HFF-Myc (cell line): ENCODE results near the gene DPH3.

ENCODE experiments used
- DNase-seq: peaks from one replicate; pipeline ENCODE4 v3.0.0-alpha.2; 2011; ENCODE audit warnings: low read depth; ENCODE audit errors: extremely low read depth
- H3K4me3 ChIP-seq: replicated peaks from 2 replicates; pipeline ENCODE4 v1.5.1; 2011; ENCODE audit warnings: low read depth, mild to moderate bottlenecking, control low read depth, low read length
- CTCF ChIP-seq: IDR thresholded peaks from 2 replicates; pipeline ENCODE4 v1.5.1; 2012; ENCODE audit warnings: mild to moderate bottlenecking, low read depth, low read length, control low read depth; ENCODE audit errors: missing control alignments

DPH3 gene

GRCh38 chr3:16300881-16301359 lies 36.2 kb upstream of the DPH3 start:
- TF ChIP-seq CTCF = no peak
- H3K4me3 ChIP-seq = no peak overlapping the region
- DNase-seq = no peak

- DNase-seq = no peak
- H3K4me3 ChIP-seq = no peak overlapping the region
- no peak for TF ChIP-seq CTCF
These were observed 35.6 kb upstream of the DPH3 start for GRCh38 chr3:16300307-16300706.

- DNase-seq = no peak
- no peak for TF ChIP-seq CTCF
- no peak overlapping the region for H3K4me3 ChIP-seq
These were observed 35.0 kb upstream of the DPH3 start for GRCh38 chr3:16299746-16300145.

- H3K4me3 ChIP-seq = no peak overlapping the region
- no peak for DNase-seq
- TF ChIP-seq CTCF = no peak
These were observed 34.1 kb upstream of the DPH3 start for GRCh38 chr3:16298891-16299290.

- no peak overlapping the region for H3K4me3 ChIP-seq
- DNase-seq = no peak
- TF ChIP-seq CTCF = no peak
These were observed 33.5 kb upstream of the DPH3 start for GRCh38 chr3:16297997-16298885.

- TF ChIP-seq CTCF = no peak
- no peak for DNase-seq
- H3K4me3 ChIP-seq = no peak overlapping the region
These were observed 30.7 kb upstream of the DPH3 start for GRCh38 chr3:16295298-16295890.
